Breast epithelium (tissue), 4 donors: ENCODE data around the gene NR5A1. TPM values are rescaled to one million over a fixed set of nuclear protein-coding genes. Genes with fewer than 3 reads are reported as not detected.

Source experiments
- DNase-seq, 2 donors: peaks; one replicate each; pipeline ENCODE4 v3.0.0-alpha.2; 2019; ENCODE audit warnings: low spot score in 2 of 2
- H3K27ac ChIP-seq, 2 donors: fragments of 200-600 bp; sonication (generic) in 1 of 2; one replicate each; pipeline ENCODE4 v1.5.1; 2016 to 2019; ENCODE audit warnings: mild to moderate bottlenecking in 1 of 2
- H3K27me3 ChIP-seq, 2 donors: fragments of 200-600 bp; sonication (generic) in 1 of 2; one replicate each; pipeline versions ENCODE4 v1.5.1 to v1.6.0; 2017 to 2019; ENCODE audit warnings: control low read depth in 1 of 2, mild to moderate bottlenecking in 1 of 2
- H3K36me3 ChIP-seq: fragments of 200-600 bp; one replicate; pipeline ENCODE4 v1.5.1; 2019
- H3K4me1 ChIP-seq, 2 donors: fragments of 200-600 bp; sonication (generic); one replicate each; pipeline ENCODE4 v1.5.1; 2016 to 2019; ENCODE audit warnings: control low read depth in 1 of 2
- H3K4me3 ChIP-seq, 3 donors: fragments of 200-600 bp; sonication (generic); 1 replicate in 2 of 3; 2 replicates in 1 of 3; pipeline ENCODE4 v1.5.1; 2016 to 2019; ENCODE audit warnings: mild to moderate bottlenecking in 3 of 3, moderate library complexity in 2 of 3
- H3K9me3 ChIP-seq, 2 donors: fragments of 200-600 bp; sonication (generic) in 1 of 2; one replicate each; pipeline ENCODE4 v1.5.1; 2016 to 2019; ENCODE audit warnings: control low read depth in 1 of 2
- CTCF ChIP-seq, 3 donors: fragments of 450-650 bp; IDR thresholded peaks; one replicate each; pipeline ENCODE4 v1.5.1; 2016 to 2017; ENCODE audit warnings: antibody characterized with exemption in 3 of 3, mild to moderate bottlenecking in 3 of 3, moderate library complexity in 3 of 3
- POLR2A ChIP-seq: fragments of 450-650 bp; IDR thresholded peaks from one replicate; pipeline ENCODE4 v1.6.1; 2016; ENCODE audit warnings: antibody characterized with exemption, mild to moderate bottlenecking, moderate library complexity
- POLR2AphosphoS5 ChIP-seq, 3 donors: sonication (generic); formaldehyde crosslinking; IDR thresholded peaks; one replicate each; pipeline ENCODE4 v1.6.1; 2017; ENCODE audit warnings: antibody characterized with exemption in 3 of 3
- intact Hi-C: fragments of 100-400 bp; cut with DNase I; formaldehyde crosslinking; loops from one replicate; pipeline ENCODE4 v1.15.1; 2023; ENCODE audit warnings: low total_unique reads
- total RNA-seq, 3 donors: library from RNA; depleted of rRNA; stranded (reverse); fragments of >200 nt; gene quantifications; one replicate each; pipeline ENCODE4 v1.1.0, GENCODE V29; 2016

NR5A1 gene
- total RNA-seq, 3 donors from 2014 or later, result not detected

GRCh38 chr9:124436320-124436719 is 70.9 kb downstream of the NR5A1 start:
- no peaks in the 10 kb centered on the region for H3K9me3 ChIP-seq
- H3K4me3 ChIP-seq, result no peak overlapping the region
- H3K27ac ChIP-seq, result no peak overlapping the region
- no peaks in the 10 kb centered on the region for H3K27me3 ChIP-seq
- H3K36me3 ChIP-seq, result no peaks in the 10 kb centered on the region
- intact Hi-C loops, result no loop called here
- no peak for DNase-seq
- TF ChIP-seq CTCF (IDR thresholded peaks at IDR 0.05) (no peak), POLR2AphosphoS5 (IDR thresholded peaks at IDR 0.05) (no peak), POLR2A (no peak)
- no peaks in the 10 kb centered on the region for H3K4me1 ChIP-seq

Other genes starting within 250 kb of the NR5A1 start
- 10 to 100 TPM; 17.8 to 31.5 (median 22.2) TPM for gene NEK6, start 249.4 kb downstream of the NR5A1 start, total RNA-seq
- gene PSMB7, start 92.0 kb downstream of the NR5A1 start, total RNA-seq, result 100 to 1,000 TPM; 157 to 206 (median 162) TPM
- gene ADGRD2, start 56.9 kb downstream of the NR5A1 start, total RNA-seq, result 1 to 10 TPM in 2 of 3 donors, not detected in 1; 2.6 to 2.9 TPM